Raji (cell line): ENCODE data around the gene USF2.

Source experiments
- POLR2A ChIP-seq: IDR thresholded peaks from 2 replicates; pipeline ENCODE4 v1.6.1; 2011; ENCODE audit warnings: low read depth, low read length, control low read depth; ENCODE audit not compliant: insufficient read depth

The USF2 gene

DNA sequence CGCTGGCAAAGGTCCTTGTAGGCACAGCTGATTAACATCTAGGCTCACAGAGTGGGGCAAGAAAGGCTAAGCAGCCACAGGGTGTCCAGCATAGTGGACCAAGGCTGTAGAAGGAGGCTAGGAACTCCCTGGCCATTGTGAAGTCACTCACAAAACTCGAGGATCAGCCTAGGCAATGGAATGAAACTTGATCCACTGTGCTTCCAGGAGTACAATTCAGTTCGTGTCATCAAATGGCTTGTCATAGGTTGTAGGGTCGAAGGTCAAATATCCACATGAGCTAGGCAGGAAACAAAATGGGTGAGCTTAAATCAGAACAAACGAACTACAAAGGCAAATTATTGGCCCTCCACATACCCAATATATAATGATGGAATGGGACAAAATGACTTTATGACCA, 35.9 kb upstream of the USF2 start:
- TF ChIP-seq POLR2A, result no peak

DNA sequence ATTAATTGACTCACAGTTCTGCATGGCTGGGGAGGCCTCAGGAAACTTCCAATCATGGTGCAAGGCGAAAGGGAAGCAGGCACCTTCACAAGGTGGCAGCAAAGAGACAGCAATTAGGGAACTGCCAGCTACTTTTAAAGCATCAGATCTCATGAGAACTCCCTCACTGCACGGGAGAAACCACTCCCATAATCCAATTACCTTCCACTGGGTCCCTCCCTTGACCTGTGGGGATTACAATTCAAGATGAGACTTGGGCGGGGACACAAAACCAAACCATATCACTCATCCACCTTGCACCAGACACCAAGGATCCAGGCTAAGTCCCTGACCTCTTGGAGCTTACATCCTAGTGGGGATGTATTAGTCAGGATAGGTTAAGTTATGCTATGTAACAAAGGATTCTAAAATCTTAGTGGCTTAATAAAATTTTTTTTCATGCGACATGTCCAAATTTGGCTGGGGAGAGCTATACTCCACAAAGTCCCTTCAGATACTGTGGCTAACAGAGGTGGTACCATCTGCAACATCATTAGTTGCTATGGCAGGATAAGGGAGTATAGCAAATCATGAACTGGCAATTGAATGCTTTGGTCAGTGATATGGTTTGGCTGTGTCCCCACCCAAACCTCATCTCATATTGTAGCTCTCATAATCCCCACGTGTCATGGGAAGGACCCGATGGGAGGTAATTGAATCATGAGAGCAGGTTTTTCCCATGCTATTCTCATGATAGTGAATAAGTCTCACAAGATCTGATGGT, 31.9 kb upstream of the USF2 start:
- TF ChIP-seq POLR2A, result no peak

DNA sequence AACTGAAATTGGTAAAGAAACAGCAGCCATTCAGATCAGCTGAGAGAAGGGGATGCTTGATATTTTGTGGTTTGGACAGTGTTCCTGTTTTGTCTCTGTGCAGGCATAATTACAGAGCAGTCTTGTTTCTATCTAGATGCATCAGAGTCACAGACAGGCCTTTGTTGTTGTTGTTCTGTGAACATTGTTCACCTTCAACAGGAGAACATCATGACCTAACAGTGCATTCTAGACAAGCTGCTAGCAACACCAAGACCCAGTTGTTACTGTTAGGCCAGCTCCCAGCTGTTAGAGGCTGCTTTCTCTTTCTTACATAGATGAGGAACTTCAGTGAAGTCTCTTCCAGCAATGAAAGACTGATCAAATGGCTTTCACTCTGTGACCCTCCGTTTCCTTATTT, 28.4 kb upstream of the USF2 start:
- TF ChIP-seq POLR2A, result no peak

DNA sequence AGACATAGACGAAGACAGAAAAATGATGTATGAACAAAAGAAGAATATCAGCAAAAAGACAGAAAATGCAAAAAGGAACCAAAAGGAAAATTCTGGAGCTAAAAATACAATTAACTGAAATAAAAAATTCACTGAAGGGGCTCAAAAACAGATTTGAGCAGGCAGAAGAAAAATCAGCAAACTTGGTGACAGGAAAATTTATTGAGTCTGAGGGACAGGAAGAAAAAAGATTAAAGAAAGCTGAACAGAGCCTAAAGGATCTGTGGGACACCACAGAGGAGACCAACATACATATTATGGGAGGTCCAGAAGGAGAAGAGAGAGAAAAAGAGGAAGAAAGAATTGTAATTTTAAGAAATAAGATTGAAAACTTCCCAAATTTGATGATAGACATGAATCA, 27.3 kb upstream of the USF2 start:
- no peak for TF ChIP-seq POLR2A

DNA sequence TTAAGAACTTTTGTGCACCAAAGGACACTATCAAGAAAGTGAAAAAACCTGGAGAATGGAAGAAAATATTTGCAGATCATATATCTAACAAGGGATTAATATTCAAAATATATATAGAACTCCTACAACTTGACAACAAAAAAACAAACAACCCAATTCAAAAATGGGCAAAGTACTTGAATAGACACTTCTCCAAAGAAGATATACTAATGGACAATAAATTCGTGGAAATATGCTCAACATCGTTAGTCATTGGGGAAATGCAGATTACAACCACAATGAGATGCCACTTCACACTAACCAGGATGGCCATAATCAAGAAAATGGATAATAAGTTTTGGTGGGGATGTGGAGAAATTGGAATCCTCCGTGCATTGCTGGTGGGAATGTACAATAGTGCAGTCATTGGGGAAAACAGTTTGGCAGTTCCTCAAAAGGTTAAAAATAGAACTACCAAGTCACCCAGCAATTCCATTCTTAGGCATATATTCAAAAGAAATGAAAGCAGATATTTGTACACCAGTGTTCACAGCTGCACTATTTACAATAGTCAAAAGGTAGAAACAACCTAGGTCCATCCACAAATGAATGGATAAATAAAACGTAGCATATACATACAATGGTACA, 22.2 kb upstream of the USF2 start:
- TF ChIP-seq POLR2A, result no peak

DNA sequence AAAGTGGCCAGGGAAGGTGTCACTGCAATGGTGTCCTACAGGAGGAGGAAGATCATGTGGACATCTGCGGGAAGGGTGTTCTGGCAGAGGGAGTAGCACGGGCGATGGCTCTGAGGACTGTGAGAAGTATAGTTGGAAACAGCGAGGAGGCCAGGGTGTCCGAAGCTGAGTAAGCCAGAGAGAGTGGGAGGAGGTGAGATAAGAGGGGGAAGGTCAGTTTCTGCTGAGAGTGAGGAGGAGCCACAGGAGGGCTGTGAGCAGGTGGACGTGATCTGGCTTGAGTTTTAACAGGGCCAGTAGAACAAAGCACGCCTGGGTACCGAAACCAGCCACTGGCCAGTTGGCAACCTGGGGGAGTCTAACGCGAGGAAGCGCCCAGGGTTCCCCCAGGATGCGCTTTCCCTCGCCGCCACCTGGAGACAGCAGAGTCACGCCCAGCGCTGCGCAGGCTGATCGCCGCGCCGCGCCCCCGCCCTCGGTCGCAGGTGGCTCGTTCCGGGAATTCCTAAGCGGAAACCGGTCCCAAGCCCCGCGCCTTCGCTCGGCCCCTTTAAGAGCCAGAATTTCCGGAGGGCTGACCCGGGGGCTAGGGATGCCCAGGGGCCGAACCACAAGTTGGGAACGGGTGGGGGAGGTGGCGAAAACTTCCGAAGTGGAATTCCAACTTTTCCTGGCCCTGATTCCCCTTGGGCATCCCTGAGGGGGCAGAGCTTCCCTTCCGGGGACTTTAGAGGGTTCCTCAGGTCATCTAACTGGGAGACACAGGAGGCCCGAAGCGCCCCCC, 21.0 kb upstream of the USF2 start:
- TF ChIP-seq POLR2A, result no peak; the same call in 1 of the 2 replicates

DNA sequence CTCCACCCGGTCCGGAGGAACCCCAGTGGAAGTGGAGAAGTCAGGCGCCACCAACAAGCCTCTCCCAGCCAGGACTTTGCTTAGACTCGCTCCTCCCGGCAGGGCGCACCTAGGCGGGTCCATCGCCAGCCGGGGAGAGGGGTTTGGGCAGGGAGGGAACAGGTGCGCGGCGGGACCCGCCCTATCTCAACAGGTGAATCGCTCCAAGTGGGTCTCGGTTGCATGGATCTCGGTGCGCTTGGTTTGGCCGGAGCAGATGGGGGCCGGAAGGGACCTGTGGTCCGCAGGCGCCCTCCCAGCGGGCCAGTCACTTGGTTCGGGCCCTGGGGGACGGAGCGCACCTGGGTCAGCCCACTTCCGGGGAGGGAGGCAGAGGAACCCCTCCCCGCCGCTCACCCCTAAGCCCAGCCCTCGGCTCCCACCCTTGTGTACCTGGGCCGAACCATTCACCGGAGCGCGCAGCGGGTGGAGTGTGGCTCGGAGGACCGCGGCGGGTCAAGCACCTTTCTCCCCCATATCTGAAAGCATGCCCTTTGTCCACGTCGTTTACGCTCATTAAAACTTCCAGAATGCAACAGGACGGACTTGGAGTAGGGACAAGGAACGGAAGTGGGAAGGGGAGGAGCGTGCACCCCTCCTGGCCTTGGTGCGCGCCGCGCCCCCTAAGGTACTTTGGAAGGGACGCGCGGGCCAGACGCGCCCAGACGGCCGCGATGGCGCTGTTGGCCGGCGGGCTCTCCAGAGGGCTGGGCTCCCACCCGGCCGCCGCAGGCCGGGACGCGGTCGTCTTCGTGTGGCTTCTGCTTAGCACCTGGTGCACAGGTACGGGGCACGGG, 20.2 kb upstream of the USF2 start, which contains the start of gene LSR:
TSS of gene LSR (plus strand) at position 693 of the 836 bp plus-strand sequence. CDS start at position 714, 21 bp downstream.
- TF ChIP-seq POLR2A, result peak; percentile 92

DNA sequence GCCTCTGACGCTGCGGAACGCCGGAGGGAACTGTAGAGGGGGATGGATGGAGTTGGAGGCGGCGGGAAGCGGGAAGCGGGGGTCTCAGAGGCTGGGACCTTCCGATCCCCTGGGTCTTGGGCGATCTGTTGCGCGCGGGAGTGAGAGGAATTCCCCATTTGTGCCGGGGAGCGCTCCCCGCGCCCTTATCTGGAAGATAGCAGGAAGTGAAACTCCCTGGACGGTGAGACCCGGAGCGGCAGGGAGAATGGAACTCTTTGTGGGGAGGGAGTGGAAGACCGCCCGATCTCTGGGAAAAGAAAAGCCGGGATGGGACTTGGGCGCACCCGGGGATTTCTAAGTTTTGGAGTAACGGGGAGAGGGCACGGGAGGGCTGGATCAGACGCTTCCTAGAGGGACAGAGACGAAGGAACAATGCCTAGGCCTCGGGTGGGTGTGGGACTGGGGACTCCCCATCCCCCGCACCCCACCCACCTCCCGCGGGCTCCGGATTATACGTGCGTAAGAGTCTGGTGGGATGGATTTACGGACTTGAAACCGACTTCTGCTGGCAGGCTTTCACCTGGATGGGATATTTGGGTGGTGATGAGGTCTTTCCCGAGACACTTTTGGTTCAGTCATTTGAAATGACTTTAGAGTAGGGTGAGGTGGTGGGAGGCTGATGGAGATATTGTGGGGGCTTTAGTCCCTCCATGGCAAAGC, 19.5 kb upstream of the USF2 start:
- no peak for TF ChIP-seq POLR2A

DNA sequence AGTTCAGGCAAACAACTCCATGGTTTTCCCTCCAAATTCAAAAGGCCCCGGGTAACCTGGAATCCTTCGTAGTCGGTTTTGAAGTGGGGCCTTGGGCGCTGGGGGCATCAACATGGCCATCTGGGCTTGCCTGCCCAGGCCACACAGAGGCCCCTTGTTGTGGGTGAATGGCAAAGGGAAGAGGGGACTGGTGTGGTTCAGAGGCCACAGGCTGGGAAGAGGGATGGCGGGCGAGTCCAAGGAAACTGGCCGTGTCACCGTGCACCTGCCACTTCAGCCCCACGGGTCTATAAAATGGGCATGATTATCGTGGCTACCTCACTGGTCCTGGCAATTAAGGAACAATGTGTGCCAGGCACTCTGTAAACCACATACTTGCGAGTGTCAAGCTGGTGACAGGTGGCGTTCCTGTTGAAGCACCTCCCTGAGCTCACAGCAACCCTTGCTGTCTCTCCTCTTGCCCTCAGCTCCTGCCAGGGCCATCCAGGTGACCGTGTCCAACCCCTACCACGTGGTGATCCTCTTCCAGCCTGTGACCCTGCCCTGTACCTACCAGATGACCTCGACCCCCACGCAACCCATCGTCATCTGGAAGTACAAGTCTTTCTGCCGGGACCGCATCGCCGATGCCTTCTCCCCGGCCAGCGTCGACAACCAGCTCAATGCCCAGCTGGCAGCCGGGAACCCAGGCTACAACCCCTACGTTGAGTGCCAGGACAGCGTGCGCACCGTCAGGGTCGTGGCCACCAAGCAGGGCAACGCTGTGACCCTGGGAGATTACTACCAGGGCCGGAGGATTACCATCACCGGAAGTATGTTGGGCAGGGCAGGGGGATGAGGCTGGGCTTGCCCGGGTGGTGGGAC, 18.7 kb upstream of the USF2 start:
- no peak for TF ChIP-seq POLR2A

DNA sequence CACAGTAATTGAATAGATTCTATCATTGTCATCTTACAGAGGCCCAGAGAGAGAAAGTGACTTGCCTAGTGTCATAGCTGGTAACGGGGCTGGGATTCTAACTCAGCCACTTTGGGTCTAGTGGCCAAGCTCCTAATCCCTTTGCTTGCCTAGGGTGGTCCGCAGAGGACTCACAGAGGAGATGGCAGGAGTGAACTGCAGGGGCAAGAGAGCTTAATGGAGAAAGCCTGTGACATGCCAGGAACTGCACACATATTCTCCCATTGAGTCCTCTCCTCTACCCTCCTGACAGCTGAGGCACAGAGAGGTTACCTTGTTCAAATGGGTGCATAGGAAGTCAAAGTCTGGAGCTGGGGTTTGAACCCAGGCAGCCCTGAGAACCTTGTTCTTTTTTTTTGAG, 17.3 kb upstream of the USF2 start:
- no peak for TF ChIP-seq POLR2A

DNA sequence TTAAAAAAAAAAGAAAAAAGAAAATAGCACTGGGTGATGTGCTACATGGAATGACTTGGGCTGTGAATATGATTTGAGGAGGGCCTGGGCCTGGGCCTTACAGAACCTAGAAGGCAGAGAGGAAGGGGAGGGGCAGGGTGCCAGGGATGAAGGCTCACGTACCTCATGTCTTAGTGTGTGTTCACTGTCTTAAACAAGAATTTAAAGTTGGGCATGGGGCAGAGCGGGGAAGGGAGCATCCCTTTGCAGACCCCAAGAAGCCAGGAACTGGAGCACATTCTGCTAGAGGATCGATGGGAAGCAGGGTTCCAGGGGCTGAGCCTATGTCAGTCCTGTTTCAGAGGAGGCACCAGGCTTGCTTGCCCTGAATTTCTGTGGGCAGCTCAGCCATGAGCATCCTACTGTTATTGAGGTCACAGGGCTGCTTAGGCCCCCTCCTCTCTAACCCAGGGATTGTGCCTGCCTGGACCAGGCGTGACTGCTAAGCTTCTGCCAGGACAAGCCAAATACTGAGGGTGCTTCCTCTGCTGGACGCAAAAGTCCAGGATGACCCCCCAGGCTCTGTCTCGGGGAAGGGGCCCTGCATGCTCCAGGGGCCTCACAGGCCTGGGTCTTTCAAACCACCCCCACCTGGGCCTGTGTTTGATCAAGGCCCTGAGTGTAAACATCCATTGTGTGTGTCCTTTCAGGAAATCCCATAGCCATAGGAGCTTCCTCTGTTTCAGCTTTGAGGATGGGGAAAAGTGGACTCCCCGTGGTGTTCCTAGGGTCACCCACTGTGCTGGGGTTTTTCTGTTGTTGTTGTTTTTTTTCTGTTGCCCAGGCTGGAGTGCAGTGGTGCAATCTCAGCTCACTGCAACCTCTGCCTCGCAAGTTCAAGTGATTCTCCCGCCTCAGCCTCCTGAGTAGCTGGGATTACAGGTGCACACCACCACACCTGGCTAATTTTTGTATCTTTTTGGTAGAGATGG, 15.2 kb upstream of the USF2 start:
- no peak for TF ChIP-seq POLR2A

DNA sequence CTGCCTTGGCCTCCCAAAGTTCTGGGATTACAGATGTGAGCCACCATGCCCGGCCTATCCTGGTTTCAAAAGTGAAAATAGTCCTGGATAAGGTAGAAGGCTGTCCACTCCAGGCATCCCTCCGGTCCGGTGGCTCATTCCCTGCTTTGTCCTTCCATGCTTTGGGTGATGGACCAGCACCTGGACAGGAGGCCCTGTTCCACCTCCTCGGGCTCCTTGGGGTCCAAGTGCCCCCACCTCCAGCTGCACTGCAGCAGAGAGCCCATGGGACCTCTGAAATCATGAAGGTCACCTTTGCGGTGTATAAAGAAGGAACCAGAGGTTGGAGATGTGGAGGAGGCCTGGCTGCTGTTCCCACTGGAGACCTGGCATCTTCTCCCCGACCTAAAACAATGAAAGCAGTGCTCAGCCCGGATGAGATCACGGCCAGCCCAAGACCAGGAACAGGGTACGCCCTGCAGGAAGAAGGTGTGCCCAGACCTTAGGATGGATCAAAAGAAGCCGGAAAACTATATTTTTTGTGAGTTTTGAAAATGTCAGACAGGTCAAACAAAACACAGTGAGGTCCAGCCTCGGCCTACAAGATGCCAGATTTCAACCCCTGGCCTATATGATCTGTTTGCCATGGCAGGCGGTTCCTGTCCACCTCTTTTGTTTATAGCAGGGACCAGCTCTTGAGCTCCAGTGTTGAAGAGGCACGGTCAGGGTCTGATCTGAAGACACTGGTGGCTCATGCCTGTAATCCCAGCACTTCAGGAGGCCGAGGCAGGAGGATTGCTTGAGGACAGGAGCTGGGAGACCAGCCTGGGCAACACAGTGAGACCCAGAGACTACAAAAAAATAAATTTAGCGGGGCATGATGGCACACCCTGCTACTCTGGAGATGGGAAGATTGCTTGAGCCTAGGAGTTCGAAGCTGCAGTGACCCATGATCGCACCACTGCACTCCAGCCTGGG, 14.1 kb upstream of the USF2 start:
- TF ChIP-seq POLR2A, result no peak

DNA sequence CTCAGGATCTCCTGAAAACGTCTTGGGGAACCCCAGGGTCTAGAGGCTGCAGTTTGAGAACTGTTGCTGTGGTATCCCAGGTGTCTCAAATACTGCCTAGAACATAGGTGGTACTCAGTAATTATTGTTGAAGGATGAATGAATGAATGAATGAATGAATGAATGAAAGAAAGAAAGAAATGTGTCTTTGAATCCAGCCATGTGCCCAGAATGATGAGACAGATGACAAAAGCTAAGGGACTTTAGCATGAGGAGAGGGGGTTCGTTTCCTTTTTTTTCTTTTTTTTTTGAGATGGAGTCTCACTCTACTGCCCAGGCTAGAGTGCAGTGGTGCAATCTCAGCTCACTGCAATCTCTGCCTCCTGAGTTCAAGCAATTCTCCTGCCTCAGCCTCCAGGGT, 12.2 kb upstream of the USF2 start:
- TF ChIP-seq POLR2A, result no peak
